IPS DF 4.7 (cell line): ENCODE measurements around the gene CRB2.

ENCODE experiments used
- DNase-seq: peaks from one replicate; pipeline ENCODE4 v3.0.0-alpha.2; 2013; ENCODE audit warnings: low spot score; ENCODE audit errors: extremely low read depth

Gene CRB2

GRCh38 chr9:123347289-123348060 is 8.5 kb upstream of the CRB2 start:
- DNase-seq = no peak

- no peak for DNase-seq
Observed at GRCh38 chr9:123348317-123348992, 7.5 kb upstream of the CRB2 start.

- no peak for DNase-seq
Observed at GRCh38 chr9:123349033-123349432, 7.0 kb upstream of the CRB2 start.

- no peak for DNase-seq
Observed at GRCh38 chr9:123349691-123350480, 6.1 kb upstream of the CRB2 start.

GRCh38 chr9:123350590-123351310 is 5.2 kb upstream of the CRB2 start:
- no peak for DNase-seq

GRCh38 chr9:123353041-123353440 is 3.0 kb upstream of the CRB2 start:
- DNase-seq = no peak

- DNase-seq = no peak
Observed at GRCh38 chr9:123353984-123354591, 1.9 kb upstream of the CRB2 start.

- no peak for DNase-seq
Observed at GRCh38 chr9:123354806-123355508, 1.0 kb upstream of the CRB2 start.

GRCh38 chr9:123356851-123357742 is 1.1 kb downstream of the CRB2 start:
- DNase-seq = no peak

- no peak for DNase-seq
Observed at GRCh38 chr9:123357743-123358059, 1.7 kb downstream of the CRB2 start.

GRCh38 chr9:123358181-123358905 is 2.3 kb downstream of the CRB2 start:
- no peak for DNase-seq

GRCh38 chr9:123359106-123359505 is 3.1 kb downstream of the CRB2 start:
- DNase-seq = no peak

GRCh38 chr9:123359546-123359945 is 3.5 kb downstream of the CRB2 start:
- no peak for DNase-seq

- no peak for DNase-seq
Observed at GRCh38 chr9:123360161-123361085, 4.4 kb downstream of the CRB2 start.

- DNase-seq = no peak
Observed at GRCh38 chr9:123361086-123361730, 5.2 kb downstream of the CRB2 start.

- no peak for DNase-seq
Observed at GRCh38 chr9:123361731-123362510, 5.9 kb downstream of the CRB2 start.

- no peak for DNase-seq
Observed at GRCh38 chr9:123362856-123363255, 6.9 kb downstream of the CRB2 start.
